Umbilical cord (tissue), 2 donors: Measurements from ENCODE around the gene KIRREL3. TPM values are rescaled to one million over a fixed set of nuclear protein-coding genes. Genes with fewer than 3 reads are reported as not detected.

Experiments used
- DNase-seq: peaks from one replicate; pipeline ENCODE4 v3.0.0-alpha.2; 2015; ENCODE audit warnings: low spot score
- total RNA-seq: library from RNA; depleted of rRNA; stranded (reverse); fragments of >200 nt; gene quantifications from one replicate; pipeline ENCODE4 v1.2.3, GENCODE V29; 2014; ENCODE audit warnings: low replicate concordance; ENCODE audit not compliant: insufficient read depth

KIRREL3 gene
- total RNA-seq, 1 donor from 2014 or later: 0.72 TPM

GRCh38 chr11:126634963-126635362 is 365.6 kb downstream of the KIRREL3 start:
- DNase-seq: no peak

DNA sequence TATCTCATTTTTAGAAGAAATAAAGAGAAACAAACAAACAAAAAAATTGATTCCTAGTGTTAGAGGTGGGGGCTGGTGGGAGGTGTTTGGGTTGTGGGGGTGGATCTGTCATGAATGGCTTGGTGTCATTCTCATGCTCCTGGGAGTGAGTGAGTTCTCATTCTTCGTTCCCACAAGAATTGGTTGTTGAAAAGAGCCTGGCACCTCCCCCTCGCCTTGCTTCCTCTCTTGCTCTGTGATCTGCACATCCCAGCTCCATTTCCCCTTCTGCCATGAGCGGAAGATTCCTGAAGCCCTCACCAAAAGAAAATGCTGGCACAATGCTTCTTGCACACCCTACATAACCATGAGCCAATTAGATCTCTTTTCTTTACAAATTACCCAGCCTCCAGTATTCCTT is 367.2 kb downstream of the KIRREL3 start:
- DNase-seq: no peak

- no peak for DNase-seq
These were observed 369.4 kb downstream of the KIRREL3 start for GRCh38 chr11:126630893-126631798.

DNA sequence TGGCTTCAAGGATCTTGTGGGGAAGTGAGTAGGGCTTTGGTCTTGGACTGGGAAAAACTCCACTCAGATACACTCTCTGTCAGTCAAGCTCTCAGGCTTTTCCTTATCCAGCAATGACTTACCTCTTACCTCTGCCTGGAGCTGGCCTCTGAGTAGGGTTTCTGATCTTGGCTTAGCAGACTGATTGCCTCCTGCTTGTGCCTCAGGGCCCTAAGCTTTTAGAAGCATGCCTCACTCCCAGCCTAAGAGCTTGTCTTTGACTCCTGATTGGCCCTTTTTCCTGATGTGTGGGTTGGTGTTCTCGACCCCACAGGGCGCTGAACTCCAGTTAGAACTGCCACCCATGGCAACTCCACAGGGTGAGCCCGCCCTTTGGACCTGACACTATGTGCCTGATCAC is 370.1 kb downstream of the KIRREL3 start:
- DNase-seq: no peak

DNA sequence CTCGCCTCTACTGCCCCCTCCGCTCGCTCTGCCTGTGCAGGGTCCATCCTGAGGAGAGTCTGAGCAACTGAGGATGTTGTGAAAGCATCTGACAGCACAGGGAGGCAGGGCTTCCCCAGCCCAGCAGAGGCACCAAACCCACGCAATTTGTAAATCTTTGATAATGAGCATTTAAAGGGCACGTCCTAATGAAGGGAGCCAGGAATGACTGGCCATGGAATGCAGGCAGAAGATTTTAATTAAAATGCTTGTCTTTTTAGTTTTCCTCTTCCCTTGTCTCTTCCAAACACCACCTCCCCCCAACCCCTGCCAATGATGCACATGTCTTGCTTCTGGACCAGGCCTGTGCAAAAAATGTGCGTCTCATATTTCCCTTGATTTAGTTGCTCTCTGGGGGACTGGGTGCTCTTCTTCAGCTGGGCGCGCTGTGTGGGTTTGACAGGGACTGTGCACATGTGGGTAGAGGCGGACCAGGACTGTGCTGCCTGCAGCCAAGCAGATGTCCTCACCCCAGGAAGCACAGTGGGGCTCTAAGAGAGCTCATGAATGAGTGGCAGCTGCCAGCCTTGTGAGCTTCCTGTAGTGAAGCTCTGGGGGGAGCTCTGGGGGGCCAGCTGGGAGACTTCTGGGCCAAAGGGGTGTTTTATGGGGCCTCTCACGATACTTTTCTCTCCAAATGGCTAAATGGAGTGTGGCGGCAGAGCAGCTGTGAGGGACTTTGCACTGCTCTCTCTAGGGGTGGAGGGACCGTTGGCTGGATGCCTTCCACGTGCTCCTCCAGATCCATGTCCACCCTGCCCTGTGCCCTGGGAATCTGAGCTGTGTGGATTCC is 371.6 kb downstream of the KIRREL3 start:
- no peak for DNase-seq

GRCh38 chr11:126628450-126628789 is 372.1 kb downstream of the KIRREL3 start:
- no peak for DNase-seq

DNA sequence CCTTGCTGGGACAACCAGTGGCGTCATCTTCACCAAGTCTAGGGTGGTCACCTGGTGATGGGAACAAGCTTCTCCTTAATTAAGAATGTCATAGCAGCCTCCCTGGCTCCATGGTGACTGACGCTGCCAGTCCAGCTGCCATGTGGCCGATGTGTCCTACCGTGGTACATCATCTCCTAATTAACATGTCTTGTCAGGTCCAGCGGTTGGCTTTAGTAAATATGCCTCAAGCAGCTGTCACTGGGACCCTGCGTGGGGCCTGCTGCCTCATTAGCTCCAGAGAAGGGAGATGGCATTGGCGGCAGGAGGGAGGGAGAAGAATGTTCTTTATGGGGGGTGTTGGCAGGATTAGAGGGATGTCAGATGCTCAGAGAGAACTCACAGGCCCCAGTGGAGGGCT is 373.1 kb downstream of the KIRREL3 start:
- DNase-seq: no peak

GRCh38 chr11:126624506-126624905 is 376.1 kb downstream of the KIRREL3 start:
- DNase-seq: no peak

DNA sequence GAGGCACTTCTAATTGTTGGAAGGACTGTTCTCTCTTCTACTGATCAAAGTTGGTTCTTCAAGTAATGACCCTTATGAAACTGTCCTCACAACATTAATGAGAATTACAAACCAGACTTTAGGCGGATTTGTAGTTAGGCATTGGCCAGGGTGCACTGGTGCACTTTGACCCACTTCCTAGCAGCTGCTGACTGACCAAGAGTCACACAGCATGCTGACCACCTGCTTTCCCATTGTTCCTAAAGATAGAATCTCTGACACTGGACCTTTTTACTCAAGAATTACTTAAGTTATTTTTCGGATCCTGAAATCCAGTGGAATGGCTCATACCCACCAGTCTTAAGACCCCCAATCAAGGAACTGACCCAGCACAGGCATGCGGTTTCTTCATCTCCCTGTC is 381.1 kb downstream of the KIRREL3 start:
- no peak for DNase-seq

GRCh38 chr11:126615845-126616244 is 384.7 kb downstream of the KIRREL3 start:
- DNase-seq: no peak

- no peak for DNase-seq
These were observed 387.3 kb downstream of the KIRREL3 start for GRCh38 chr11:126613272-126613671.

DNA sequence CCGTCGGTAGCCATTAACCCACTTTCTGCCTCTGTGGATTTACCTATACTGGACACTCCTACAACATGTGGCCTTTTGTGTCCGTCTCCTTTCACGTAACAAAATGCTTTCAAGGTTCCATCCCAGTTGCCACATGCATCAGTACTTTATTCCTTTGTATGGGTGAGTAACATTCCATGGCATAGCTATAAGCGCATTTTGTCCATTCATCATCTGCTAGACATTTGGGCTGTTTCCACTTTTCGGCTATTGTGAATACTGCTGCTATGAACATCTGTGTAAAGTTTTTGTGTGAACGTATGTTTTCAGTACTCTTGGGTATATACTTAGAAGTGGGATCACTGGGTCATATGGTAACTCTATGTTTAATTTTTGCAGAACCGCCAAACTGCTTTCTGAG is 387.9 kb downstream of the KIRREL3 start:
- DNase-seq: no peak

GRCh38 chr11:126611438-126611837 is 389.1 kb downstream of the KIRREL3 start:
- no peak for DNase-seq

DNA sequence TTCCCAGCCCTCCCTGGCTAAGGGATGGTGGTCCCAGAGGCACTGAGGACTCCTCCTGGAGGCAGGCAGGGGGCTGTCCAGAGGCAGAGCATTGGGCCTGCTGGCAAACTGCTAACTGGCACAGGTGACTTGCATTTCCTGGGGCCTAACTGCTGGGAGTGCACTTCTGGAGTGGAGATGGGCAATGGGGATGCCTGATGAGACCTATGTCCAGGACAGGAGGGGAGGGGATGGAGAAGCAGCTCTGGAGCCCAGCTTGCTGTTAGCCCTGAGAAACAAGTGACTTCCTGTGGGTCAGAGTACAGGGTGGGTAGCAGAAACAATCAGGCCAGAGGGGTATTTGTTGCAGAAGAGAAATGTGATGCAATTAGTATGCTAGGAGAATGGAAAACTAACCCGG is 391.9 kb downstream of the KIRREL3 start:
- no peak for DNase-seq

DNA sequence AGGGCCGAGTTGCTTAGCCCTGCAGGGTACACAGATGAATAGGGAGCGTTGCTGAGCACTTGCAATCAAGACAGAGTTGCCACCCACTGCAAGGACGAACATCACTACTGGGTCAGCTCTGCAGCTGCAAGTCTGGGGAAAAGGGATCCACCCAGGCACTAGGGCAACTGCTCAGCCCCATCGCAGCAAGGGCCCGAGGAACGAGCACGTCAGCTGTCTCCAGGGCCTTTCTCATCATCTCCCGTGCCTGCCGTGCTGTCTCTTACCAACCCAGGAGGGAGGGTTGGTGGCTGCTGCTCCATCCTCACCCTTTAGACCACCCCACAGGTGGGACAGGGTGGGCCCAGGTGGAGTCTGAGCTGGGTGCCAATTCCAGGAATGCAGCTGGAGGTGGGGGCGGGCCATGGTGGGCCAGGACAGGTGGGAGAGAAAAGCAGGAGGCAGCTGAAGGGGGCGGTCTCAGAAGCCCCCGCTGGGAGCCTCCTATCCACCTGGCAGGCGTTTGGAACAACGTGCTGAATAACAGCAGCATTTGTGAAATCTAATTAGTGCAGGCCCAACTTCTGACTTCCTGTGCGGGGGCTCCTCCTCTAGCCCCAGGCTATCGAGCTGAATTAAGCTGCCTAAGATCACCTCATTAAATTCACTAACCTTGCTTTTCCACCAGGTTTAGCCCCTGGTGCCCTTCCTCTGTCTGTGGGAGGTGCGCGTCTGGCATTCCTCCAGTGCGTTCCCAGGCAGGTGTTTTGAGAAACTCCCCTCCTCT is 392.6 kb downstream of the KIRREL3 start:
- no peak for DNase-seq

DNA sequence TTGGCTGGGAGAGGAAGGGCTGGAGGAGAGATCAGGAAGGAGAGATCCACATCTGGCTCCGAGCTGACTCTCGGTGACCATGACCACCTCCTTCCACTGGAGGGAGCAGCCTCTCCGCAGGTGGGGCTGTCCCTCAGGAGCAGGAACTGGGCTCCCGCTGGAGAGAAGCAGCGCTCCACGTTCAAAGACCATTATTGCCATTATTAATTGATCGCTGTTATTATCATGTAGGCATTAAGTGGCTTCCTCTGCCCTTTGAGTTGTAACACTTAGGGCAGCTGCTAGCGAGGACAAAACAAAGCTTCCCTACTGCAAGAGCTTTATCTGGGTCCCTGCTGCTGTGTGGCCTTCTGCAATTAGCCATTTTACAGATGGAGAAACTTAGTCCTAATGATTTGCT is 393.2 kb downstream of the KIRREL3 start:
- DNase-seq: peak; percentile 60

- no peak for DNase-seq
These were observed 394.1 kb downstream of the KIRREL3 start for GRCh38 chr11:126606484-126606883.

DNA sequence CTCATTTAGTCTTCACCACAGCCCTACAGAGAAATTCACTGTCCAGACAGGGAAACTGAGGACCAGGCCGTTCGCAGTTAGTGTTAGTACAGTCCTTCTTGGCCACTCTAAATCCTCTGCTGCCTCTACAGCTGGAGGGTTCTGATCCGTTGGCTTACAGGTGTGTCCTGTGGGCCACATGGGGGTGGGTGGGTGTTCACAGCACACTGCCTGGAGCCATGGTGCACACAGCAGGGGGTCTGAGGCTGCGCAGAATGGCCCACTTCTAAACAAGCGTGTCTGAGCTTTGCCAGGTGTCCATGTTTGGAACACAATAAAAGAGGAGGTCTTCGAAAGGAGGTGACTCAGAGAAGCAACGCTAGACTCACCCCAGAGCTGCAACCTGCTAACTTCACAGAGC is 396.1 kb downstream of the KIRREL3 start:
- no peak for DNase-seq

DNA sequence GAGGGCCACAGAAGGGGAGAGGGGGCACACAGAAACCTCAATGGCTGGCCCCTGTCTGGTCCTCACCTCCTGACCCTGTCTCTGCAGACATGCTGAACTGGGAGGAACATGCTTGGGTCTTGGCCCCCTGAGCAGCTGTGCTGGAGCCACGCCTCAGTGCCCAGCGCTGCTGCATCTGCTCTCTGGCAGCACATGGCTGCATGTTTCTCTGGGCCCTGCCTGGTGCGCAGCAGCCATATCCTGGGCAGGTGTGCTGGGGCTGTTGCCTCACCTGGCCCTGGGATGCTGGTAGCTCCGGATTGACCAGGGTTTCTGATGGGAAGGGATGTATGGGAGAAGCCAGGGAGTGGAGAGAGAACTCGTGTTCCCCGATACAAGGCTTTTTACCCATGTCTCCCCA is 397.1 kb downstream of the KIRREL3 start:
- DNase-seq: no peak

DNA sequence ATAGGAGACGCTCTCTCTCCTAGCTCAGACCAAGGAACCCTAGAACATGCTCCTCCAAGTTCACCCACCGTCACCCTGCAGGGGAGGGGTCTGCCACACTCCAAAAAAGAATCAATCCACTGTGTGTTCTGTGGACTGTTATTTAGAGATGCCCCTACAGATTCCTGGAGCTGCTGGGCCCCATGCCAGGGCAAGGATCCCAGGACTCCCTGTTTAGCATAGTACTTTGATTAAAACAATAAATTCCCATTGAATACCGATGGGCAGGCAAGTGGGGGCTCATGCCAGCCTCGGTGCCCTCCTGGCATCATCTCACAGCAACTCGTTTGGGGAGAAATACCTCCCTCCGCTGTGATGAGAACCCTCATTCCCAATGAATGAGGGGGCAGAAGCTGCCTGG is 397.6 kb downstream of the KIRREL3 start:
- no peak for DNase-seq

- DNase-seq: no peak
These were observed 398.1 kb downstream of the KIRREL3 start for GRCh38 chr11:126602349-126602940.
